HuH-7.5 (cell line): ENCODE measurements around the gene ISCU.
"Not testable (repeated sequence)": the region's sequence is repeated elsewhere in the genome, so short reads cannot be mapped to it uniquely, and the experiment has no call there.

Experiments
- DNase-seq: peaks from one replicate; pipeline ENCODE4 v3.0.0; 2011; ENCODE audit warnings: low spot score

Gene ISCU

GRCh38 chr12:108589028-108589839 lies 26.8 kb downstream of the ISCU start:
- DNase-seq: no peak

- DNase-seq: no peak
Observed at GRCh38 chr12:108589840-108590229, 27.4 kb downstream of the ISCU start.

GRCh38 chr12:108590463-108590862 lies 28.1 kb downstream of the ISCU start:
- not testable (repeated sequence) for DNase-seq

- DNase-seq: no peak
Observed at GRCh38 chr12:108591267-108591980, 29.0 kb downstream of the ISCU start.

- DNase-seq: no peak
Observed at GRCh38 chr12:108592033-108592909, 29.9 kb downstream of the ISCU start.

- DNase-seq: no peak
Observed at GRCh38 chr12:108594323-108594903, 32.0 kb downstream of the ISCU start.

GRCh38 chr12:108594960-108595710 lies 32.7 kb downstream of the ISCU start:
- no peak for DNase-seq

DNA sequence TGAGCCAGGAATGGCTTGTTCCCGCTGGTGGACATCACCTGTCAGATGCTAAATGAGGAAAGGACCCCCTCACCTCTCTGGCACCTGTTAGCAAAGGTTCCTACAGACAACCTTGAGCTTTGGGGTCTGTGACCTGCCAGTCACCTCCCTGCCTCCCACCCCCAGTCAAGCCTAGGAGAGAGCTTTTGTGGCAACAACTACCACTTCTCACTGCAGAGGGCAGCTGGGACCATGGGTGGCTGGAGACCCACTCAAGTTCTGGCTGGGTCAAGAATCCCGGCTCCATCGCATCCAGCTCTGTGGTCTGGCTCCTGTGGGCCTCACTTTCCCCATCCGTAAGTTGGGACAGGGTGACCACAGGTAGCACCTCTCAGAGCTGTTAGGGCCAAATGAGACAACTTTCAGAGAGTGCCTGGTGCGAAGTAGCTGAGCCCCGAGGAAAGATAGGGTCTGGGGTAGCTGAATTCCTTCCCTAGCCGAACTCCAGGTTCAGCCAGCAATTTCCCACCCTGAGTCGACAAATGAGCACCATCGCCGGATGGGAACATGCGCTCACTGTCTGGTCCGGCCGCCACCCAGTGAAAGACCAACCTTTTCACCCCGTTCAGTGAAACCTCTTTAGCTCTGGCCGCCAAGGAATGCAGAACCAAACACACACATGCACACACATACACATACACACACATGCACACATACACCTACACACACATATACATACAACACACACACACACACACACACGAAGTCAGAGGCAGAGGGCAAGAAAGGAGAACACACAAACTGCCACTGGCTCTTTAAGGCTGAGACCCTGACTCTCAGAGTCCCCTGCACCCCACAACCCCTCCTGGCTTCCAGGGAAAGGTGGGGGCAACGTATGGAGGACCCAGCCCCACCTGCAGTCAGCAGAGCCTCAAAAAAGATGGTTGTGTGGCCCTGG lies 33.6 kb downstream of the ISCU start:
- DNase-seq: no peak

DNA sequence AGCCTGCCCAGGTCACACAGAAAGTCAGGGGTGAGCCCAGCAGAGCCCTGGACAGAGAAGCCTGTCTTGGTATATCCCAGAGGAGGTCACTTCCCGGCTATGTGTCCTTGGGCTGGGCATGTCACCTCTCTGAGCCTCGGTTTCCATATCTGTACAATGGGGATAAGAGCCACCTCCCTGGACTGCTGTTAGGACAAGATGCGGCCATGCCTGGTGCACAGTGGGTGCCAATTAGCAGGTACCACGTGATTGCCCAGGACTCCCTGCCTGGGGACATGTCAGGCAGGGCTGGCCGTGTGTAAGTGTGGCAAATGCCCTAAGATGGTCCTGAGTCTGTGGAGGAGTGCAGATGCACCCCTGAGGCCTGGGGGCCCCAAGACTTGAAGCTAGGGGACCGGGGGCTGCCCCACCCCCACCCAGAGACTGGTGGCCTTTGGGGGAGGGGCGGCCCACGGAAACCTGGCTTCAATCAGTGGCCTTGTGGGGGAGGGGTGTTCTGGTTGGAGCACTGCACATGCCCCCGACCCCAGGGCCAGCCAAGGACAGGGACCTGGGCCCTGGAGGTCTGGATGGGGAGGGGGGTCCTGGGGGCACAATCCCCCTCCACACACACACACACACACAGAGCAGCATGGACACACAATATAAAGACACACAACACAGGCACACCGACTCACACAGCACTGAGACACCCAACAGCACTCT lies 34.6 kb downstream of the ISCU start:
- DNase-seq: no peak

DNA sequence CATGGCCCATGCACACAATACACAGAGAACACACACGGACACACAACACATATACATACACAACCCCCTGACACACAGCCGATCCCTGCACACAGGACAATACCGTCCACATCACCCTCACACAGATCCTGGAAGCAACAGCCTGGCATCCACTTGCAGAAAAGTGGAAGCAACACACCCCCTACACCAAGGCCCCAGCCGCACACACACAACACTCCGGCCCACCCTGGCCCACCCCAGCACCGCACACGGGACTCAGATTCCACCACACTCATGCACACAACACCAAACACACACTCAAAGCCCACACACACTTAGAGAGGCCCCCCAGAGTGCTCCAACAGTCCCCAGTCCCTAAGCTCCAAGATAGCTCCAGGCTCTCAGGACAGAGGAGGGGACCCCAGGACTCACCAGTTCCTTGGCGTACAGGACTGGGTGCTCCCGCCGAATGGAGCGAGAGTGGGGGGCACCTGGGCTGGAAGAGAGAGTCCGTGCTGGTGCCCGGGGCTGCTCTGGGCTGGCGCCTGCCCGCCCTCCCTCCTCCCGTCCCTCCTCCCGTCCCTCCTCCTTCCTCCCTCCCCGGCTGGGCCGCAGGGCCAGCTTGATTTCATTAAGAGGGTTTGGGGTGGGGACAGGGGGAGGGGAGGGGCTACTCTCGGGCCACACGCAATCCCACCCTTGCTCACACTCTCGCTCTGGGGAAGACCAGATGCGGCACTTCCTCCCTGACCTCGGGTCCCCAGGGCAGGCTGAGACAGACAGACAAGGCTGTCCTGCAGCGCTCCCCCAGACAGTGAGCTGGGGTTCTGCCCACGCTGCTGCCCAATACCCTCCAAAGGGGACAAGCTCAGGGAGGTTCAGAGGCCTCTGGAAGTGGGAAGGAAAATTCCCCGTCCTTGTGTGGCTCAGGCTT lies 35.4 kb downstream of the ISCU start, which contains the start of gene TMEM119:
Gene TMEM119 (minus strand): TSS at position 526 of the 913 bp plus-strand sequence. CDS start 5,701 bp downstream, outside the sequence.
- no peak for DNase-seq

DNA sequence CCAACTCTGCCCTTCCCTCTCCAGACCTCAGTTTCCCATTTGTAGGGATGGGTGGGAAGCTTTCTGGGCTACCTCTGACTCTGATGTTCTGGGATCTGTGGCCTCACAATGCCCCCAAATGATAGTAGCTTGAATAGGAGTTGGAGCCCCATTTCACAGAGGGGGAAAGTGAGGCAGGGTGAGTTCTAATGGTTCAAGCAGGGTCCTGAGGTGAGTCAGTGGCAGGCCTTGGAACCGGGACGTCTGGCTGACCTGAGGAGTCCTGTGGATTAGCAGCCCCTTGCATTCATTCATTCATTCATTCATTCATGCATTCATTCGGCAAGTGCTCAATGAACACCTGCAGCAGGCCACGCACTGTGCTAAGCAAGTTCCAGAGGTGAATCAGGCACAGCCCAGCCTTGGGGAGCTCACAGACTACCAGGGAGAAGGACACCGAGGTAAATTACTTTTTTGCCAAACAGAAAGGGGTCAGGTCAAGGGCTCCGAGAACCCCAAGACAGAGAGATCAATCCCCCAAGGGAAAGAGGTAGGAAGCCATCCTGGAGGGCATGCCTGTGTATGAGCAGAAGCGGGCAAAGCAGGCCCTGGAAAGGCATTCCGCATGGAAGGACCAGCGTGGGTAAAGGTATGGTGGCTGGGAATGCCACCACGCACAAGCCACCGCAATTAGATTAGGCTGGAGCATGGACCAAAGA lies 36.3 kb downstream of the ISCU start:
- DNase-seq: no peak

DNA sequence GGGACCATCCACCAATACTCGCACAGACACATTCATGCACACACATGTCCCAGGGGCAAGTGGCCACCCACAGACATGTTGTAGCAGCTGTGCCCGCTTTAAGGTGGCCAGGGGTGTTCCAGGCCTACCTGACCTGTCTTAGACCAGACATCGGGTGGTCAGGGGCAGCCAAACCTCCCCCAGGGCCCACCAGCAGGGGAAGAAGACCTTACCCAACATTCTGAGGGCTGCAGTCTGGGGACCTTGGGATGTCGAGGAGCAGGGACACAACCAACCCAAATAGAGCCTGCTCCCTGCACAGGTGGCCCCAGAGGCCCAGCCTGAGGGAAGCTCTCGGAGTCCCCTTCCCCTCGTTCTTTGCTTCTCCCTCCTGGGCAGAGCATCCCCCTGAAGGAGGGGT lies 37.1 kb downstream of the ISCU start:
- DNase-seq: no peak

DNA sequence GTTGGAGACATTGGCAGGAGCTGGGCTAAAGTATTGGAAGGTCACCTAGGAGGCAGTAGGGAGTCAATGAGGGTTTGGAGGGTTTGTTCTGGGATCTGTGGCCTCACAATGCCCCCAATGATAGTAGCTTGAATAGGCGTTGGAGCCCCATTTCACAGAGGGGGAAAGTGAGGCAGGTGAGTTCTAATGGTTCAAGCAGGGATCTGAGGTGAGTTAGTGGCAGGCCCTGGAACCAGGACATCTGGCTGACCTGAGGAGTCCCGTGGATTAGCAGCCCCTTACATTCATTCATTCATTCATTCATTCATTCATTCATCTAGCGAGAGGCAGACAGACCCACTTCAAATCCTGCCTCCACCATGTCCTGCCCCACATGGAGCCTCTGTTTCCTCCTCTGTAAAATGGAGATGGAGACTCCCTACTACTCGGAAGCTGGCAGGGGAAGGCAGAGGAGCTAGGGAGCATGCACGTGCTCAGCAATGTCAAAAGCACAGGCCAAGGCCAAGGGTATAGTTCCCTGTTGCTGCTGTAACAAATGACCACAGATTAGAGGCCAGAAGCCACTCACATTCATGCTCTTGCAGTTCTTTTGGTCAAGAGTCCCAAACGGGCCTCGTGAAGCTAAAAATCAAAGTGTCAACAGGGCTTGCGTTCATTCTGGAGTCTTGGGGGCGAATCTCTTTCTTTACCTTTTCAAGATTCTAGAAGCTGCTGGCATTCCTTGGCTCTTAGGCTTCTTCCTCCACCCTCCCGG lies 37.7 kb downstream of the ISCU start:
- no peak for DNase-seq

DNA sequence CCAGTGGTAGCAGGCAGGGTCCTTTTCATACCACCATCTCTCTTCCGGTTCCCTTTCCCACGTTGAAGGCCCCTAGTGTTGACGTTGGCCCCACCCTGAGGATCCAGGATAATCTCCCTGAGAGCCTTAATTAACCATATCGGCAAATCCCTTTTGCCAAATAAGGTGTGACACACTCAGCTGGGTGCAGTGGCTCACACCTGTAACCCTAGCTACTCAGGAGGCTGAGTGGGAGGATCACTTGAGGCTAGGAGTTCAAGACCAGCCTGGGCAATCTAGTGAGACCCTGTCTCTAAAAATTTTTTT lies 38.3 kb downstream of the ISCU start:
- DNase-seq: no peak

DNA sequence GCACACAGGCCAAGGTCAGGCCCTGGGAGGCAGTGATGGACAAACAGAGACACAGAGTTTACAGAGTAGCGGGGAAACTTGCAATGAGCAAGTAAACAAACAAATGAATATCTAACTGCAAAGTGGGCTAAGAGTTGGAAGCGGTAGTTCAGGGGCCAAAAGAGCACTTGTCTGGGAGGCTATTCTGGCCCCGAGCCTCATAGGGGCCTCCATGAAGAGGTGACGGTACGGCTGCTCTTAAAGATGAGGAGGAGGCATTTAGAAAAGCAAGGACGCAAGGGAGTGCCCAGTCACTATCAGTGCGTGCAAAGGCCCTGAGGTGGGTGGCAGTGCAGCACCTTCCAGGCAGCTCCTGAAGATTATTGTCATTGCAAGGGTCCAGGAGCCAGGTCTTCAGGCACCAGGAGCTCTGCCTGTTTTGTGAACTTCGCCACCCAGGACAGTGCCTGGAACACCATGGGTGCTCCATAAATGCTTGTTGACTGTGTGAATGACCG lies 39.9 kb downstream of the ISCU start:
- no peak for DNase-seq

GRCh38 chr12:108602976-108603704 lies 40.7 kb downstream of the ISCU start:
- DNase-seq: no peak
